Measurements from ENCODE around the gene NPRL2. TPM values are rescaled to one million over a fixed set of nuclear protein-coding genes. Genes with fewer than 3 reads are reported as not detected.

Gene NPRL2
- polyA plus RNA-seq, 1 experiment, result 45.0 TPM

DNA sequence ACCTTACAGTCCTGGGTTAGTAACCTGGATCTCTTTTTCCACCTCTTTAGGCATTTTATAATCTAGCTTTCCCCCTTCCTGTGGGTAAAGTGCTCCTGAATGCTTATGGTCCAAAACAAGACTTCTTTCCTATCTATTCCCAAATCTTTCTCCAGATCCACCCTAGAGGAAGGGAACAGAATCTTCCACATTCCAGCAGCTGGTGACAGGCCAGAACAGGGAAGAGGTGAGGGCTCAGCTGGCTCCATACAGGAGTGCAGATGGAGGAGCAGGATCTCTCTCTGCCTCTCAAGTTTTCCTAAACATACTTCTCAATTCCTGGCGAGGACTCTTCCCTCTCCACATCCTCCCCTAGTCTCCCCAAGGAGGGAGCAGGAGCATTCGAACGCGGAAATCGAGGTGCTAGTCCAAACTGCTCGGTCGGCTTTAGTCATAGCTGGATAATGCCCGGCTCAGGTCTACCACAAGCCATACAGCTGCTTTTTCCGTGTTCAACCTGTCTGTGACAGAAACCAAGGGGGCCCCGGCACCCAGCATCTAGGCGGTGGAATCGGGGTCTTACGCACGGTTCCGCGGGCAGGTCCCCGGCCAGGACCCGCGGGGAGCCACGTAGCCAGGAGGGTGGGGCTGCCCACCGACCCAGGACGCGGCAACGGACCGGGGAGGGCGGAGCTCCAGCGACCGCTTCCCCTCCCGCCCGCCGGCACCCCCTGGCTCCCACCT lies 14.0 kb downstream of the NPRL2 start:
- no peak for DNase-seq (ENCODE audit: low read depth)
- CTCF ChIA-PET, result interaction anchor here (1.0 to 7.2 kb wide), 16 partner anchors 9 to 232 kb away, joined by 3 to 32 read pairs (median 4); partner anchors contain the start of genes CYB561D2, HEMK1, HYAL2 and HYAL3
- TF ChIP-seq, protein P1, sequence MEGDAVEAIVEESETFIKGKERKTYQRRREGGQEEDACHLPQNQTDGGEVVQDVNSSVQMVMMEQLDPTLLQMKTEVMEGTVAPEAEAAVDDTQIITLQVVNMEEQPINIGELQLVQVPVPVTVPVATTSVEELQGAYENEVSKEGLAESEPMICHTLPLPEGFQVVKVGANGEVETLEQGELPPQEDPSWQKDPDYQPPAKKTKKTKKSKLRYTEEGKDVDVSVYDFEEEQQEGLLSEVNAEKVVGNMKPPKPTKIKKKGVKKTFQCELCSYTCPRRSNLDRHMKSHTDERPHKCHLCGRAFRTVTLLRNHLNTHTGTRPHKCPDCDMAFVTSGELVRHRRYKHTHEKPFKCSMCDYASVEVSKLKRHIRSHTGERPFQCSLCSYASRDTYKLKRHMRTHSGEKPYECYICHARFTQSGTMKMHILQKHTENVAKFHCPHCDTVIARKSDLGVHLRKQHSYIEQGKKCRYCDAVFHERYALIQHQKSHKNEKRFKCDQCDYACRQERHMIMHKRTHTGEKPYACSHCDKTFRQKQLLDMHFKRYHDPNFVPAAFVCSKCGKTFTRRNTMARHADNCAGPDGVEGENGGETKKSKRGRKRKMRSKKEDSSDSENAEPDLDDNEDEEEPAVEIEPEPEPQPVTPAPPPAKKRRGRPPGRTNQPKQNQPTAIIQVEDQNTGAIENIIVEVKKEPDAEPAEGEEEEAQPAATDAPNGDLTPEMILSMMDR (IDR thresholded peaks at IDR 0.05; ENCODE audit: insufficient read depth, low read depth, low read length), result no peak
- Histone ChIP-seq H3K27me3 (ENCODE audit: control insufficient read depth, insufficient read depth, low read length) (no peaks in the 10 kb centered on the region), H3K36me3 (ENCODE audit: control insufficient read depth, insufficient read depth, low read length) (peaks cover 8% of the 10 kb centered on the region), H3K4me3 (ENCODE audit: low read depth, low read length) (peak overlapping the region; percentile 89)
- POLR2A ChIA-PET, result interaction anchor here (0.5 to 1.2 kb wide), 6 partner anchors 9 to 263 kb away, joined by 3 to 11 read pairs (median 5); partner anchors contain the start of genes CYB561D2, GNAI2, HYAL3 and NAA80

DNA sequence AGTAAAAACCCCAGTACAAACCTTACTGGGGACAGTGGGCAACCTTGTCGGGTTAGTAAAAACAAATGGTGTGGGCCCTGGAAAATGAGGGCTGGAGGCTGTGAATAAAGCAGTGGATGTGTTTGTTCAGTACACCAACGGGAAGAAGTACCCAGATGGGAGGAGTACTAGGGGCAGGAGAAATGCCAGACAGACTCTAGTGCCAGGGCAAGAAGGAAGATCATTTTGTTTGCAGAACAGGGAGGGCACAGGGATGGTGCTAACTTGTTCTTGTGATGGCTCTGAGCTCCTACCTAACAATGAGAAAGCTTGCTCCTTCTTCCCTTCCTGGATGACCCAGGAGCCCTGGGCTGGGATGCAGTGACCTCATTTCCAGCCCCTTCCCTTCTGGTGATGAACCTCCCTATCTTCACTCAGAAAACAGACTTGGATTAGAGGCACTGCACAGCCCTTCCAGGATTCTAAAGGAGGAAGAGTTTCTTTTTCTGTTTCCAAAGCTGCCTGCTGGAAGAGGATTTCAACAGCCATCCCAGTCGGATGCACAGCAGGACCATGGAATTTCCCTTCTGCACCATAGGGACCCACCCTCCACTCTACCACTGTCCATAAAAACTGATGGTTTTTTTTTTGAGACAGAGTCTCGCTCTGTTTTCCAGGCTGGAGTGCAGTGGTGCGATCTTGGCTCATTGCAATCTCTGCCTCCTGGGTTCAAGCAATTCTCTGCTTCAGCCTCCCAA lies 16.1 kb downstream of the NPRL2 start:
- POLR2A ChIA-PET, result no interaction called here
- CTCF ChIA-PET, result interaction anchor here (1.5 to 7.2 kb wide), 3 partner anchors 10 to 88 kb away, joined by 5 to 32 read pairs (median 6); no protein-coding TSS in a partner anchor
- no peak for DNase-seq (ENCODE audit: low read depth)
- no peaks in the 10 kb centered on the region for H3K27me3 ChIP-seq (ENCODE audit: control insufficient read depth, insufficient read depth, low read length)
- H3K36me3 ChIP-seq (ENCODE audit: control insufficient read depth, insufficient read depth, low read length), result peaks cover 23% of the 10 kb centered on the region
- TF ChIP-seq, protein P1 (IDR thresholded peaks at IDR 0.05; ENCODE audit: insufficient read depth, low read depth, low read length), result no peak
- no peak overlapping the region for H3K4me3 ChIP-seq (ENCODE audit: low read depth, low read length)

DNA sequence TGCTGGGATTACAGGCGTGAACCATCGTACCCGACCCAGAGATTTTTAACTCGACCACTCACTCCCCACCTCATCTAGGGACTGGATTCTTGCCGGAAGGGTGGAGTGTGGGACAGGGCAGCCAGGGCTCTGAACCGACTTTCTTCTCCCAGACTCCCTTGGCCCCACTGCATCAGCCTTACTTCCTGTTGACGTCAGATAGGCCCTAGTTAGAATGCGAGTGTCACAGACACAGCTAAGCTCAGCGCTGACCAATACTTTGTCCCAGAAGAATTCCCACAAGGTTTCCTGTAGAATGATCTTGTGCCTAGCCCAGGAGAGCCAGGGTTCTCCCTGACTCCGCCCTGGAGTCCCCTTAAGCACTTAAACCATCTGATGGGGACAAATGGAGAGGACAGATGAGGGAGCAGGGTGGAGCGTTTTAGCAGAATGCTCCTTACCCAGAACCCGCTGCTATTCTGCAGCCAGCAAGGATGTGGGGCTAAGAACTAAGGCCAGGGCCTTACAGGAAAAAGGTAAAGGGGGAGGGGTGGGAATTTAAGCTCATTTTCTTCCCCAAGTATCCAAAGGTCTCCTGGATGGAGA lies 16.7 kb downstream of the NPRL2 start:
- POLR2A ChIA-PET, result interaction anchor here (0.7 kb wide), 1 partner anchor 19 kb away, joined by 5 read pairs; no protein-coding TSS in a partner anchor
- H3K4me3 ChIP-seq (ENCODE audit: low read depth, low read length), result no peak overlapping the region
- CTCF ChIA-PET, result interaction anchor here (0.6 to 7.2 kb wide), 3 partner anchors 9 to 228 kb away, joined by 3 to 32 read pairs (median 3); no protein-coding TSS in a partner anchor
- peaks cover 25% of the 10 kb centered on the region for H3K36me3 ChIP-seq (ENCODE audit: control insufficient read depth, insufficient read depth, low read length)
- DNase-seq (ENCODE audit: low read depth), result no peak
- TF ChIP-seq, protein P1 (IDR thresholded peaks at IDR 0.05; ENCODE audit: insufficient read depth, low read depth, low read length), result no peak
- no peaks in the 10 kb centered on the region for H3K27me3 ChIP-seq (ENCODE audit: control insufficient read depth, insufficient read depth, low read length)

DNA sequence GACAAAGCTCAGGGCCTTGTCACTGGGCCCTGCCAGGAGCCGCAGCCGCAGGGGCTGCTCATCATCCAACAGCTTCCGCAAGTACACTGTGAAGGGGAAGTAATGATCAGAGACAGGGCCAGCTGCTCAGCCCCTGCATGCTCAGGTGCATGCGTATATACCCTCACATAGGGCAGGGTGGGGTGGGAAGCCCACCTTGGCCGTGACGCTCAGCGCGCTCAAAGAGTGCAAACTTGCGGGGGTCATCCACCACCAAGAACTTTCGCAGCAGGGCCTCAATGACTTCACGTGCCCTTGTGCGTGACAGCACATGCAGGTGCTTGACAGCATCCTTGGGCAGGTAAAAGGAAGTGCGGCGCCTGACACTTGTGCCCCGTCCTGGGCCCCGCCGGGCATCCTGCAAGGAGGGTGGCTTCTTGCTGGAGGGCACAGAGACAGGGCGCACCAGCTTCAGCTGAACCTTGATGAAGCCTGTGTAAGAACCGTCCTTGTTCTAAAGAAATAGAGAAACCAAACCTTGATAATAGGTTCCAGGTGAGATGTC lies 19.1 kb downstream of the NPRL2 start:
- POLR2A ChIA-PET, result no interaction called here
- Histone ChIP-seq H3K36me3 (ENCODE audit: control insufficient read depth, insufficient read depth, low read length) (peaks cover 25% of the 10 kb centered on the region), H3K27me3 (ENCODE audit: control insufficient read depth, insufficient read depth, low read length) (no peaks in the 10 kb centered on the region), H3K4me3 (ENCODE audit: low read depth, low read length) (no peak overlapping the region)
- TF ChIP-seq, protein P1 (IDR thresholded peaks at IDR 0.05; ENCODE audit: insufficient read depth, low read depth, low read length), result no peak
- no peak for DNase-seq (ENCODE audit: low read depth)
- CTCF ChIA-PET, result interaction anchor here (0.5 kb wide), 1 partner anchor 650 kb away, joined by 3 read pairs; no protein-coding TSS in a partner anchor
